ENCODE results near the gene NCAM2.

NCAM2 gene

DNA sequence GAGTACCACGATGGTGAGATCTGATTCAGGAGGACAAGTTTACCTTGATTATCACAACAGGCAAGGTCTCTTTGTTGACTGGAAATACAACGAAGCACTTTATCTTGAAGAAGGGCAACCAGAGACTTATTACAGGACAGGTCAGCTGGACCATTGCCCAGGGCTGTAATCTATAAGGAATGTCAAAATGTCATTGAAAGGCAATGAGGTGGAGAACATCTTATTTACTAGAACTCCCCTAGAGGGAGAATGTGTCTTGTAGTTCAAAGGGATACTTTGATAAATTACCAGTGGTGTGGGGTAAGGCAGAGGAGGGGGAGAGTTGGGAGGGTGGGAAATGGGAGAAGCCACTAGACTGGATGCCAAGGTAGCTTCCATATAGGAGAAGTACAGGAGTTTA is 212.3 kb downstream of the NCAM2 start:
- H3K4me1 ChIP-seq (ENCODE audit: control insufficient read depth, insufficient read depth, low read length): no peaks in the 10 kb centered on the region
- H3K4me3 ChIP-seq (ENCODE audit: low read depth, low read length): no peak overlapping the region
- no peak overlapping the region for H3K9ac ChIP-seq (ENCODE audit: low read depth, low read length)
- no peaks in the 10 kb centered on the region for H3K36me3 ChIP-seq (ENCODE audit: control insufficient read depth, insufficient read depth, low read length)
- no peaks in the 10 kb centered on the region for H3K9me3 ChIP-seq (ENCODE audit: control insufficient read depth, insufficient read depth, low read length)
- H3K27ac ChIP-seq (ENCODE audit: low read depth, low read length): no peak overlapping the region
- H3K27me3 ChIP-seq (ENCODE audit: control insufficient read depth, insufficient read depth, low read length): no peaks in the 10 kb centered on the region

DNA sequence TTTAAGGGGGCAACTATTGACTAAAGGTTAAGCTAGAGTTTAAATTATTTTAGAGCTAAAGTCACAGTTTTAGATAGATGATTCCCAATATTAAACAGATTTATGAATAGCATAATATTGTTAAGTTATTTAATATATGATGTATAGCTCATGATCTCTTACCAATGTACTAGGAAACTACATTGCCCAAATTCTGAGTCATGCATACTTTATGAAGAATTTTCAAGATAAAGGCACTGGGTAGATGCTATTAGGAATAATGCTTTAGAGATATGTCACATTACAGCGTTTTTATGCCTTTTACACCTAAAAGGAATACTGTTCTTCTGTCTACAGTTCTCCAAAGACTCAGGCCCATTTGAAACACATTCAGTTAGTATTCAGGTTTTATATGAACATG is 215.1 kb downstream of the NCAM2 start:
- Histone ChIP-seq H3K9ac (ENCODE audit: low read depth, low read length) (no peak overlapping the region), H3K36me3 (ENCODE audit: control insufficient read depth, insufficient read depth, low read length) (no peaks in the 10 kb centered on the region), H3K9me3 (ENCODE audit: control insufficient read depth, insufficient read depth, low read length) (no peaks in the 10 kb centered on the region), H3K27ac (ENCODE audit: low read depth, low read length) (no peak overlapping the region), H3K27me3 (ENCODE audit: control insufficient read depth, insufficient read depth, low read length) (no peaks in the 10 kb centered on the region), H3K4me1 (ENCODE audit: control insufficient read depth, insufficient read depth, low read length) (no peaks in the 10 kb centered on the region), H3K4me3 (ENCODE audit: low read depth, low read length) (no peak overlapping the region)

DNA sequence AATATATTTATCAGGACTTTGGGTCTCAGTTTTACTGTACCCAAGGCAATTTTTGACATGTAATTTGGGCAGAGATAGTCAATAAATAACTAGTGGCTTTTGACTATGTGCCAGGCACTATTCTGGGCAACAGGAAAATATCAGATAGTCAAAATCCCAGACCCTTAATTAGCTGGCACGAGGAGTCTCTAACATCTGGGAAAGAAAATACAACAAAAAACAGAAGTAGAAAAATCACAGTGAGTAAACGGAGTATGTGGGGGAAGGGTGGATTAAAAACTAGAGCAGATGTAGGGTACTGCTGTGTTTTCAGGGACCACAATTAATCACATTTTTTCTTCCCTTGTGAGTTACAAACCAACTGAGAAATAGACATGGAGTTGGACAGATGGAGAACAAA is 217.8 kb downstream of the NCAM2 start:
- H3K27me3 ChIP-seq (ENCODE audit: control insufficient read depth, insufficient read depth, low read length): no peaks in the 10 kb centered on the region
- H3K36me3 ChIP-seq (ENCODE audit: control insufficient read depth, insufficient read depth, low read length): no peaks in the 10 kb centered on the region
- H3K27ac ChIP-seq (ENCODE audit: low read depth, low read length): no peak overlapping the region
- no peak overlapping the region for H3K9ac ChIP-seq (ENCODE audit: low read depth, low read length)
- H3K4me1 ChIP-seq (ENCODE audit: control insufficient read depth, insufficient read depth, low read length): no peaks in the 10 kb centered on the region
- no peak overlapping the region for H3K4me3 ChIP-seq (ENCODE audit: low read depth, low read length)
- H3K9me3 ChIP-seq (ENCODE audit: control insufficient read depth, insufficient read depth, low read length): no peaks in the 10 kb centered on the region

DNA sequence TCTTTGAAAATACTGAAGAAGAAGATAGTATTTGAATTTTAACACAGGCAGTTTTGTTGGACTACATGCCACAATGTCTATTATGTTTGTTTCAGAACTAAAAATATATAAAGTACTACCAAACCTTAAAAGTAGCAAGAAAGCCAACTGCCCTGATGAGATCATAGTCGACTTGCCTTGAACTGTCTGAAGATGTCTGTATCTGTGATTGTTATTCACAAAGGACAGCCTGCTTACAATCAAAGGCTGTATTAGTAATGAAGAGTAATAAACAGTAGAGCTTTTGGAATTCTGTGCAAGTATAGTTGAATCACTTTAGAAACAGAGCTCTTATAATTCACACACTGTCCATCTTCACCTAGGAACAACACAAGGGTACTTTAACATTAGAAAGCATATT is 228.3 kb downstream of the NCAM2 start:
- Histone ChIP-seq H3K9ac (ENCODE audit: low read depth, low read length) (no peak overlapping the region), H3K4me3 (ENCODE audit: low read depth, low read length) (no peak overlapping the region), H3K9me3 (ENCODE audit: control insufficient read depth, insufficient read depth, low read length) (no peaks in the 10 kb centered on the region), H3K4me1 (ENCODE audit: control insufficient read depth, insufficient read depth, low read length) (no peaks in the 10 kb centered on the region), H3K27me3 (ENCODE audit: control insufficient read depth, insufficient read depth, low read length) (no peaks in the 10 kb centered on the region), H3K27ac (ENCODE audit: low read depth, low read length) (no peak overlapping the region), H3K36me3 (ENCODE audit: control insufficient read depth, insufficient read depth, low read length) (no peaks in the 10 kb centered on the region)

DNA sequence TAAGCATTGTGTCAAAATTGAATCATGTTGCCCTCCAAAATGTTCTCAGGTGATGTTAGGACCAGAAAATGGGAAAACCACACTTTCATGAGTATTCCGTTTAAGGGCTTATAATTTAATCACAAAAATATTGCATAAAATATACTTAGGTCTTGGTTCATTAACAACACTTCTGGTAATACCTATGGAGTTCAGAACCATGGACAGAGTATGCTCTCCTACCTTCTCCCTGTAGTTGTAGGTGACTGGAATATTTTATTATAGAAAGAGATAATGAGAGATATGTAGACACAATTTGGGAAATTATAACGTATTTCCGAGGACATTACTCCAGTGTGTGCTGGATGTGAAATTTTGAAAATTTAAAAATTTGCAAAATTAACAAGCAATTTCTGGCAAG is 232.5 kb downstream of the NCAM2 start:
- no peak overlapping the region for H3K27ac ChIP-seq (ENCODE audit: low read depth, low read length)
- H3K9me3 ChIP-seq (ENCODE audit: control insufficient read depth, insufficient read depth, low read length): no peaks in the 10 kb centered on the region
- H3K4me3 ChIP-seq (ENCODE audit: low read depth, low read length): no peak overlapping the region
- H3K36me3 ChIP-seq (ENCODE audit: control insufficient read depth, insufficient read depth, low read length): no peaks in the 10 kb centered on the region
- H3K4me1 ChIP-seq (ENCODE audit: control insufficient read depth, insufficient read depth, low read length): no peaks in the 10 kb centered on the region
- H3K27me3 ChIP-seq (ENCODE audit: control insufficient read depth, insufficient read depth, low read length): no peaks in the 10 kb centered on the region
- H3K9ac ChIP-seq (ENCODE audit: low read depth, low read length): no peak overlapping the region

DNA sequence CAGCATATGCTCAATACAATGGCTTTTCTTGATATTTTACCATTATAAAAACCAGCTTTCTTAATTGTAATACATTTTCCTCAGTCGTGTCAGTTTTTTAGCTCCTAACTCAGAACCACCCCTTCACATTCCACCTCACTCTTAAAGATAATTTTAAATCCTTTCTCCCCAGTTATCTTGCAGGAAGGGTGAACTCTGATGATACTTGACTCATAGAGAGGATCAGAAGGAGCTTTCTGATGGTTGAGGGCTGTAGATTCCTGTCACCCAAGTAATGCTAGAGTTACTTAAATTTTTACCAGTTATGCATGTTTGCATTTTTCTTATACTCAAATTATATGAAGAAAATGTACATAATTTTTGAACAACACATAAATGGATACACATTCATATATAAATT is 233.7 kb downstream of the NCAM2 start:
- Histone ChIP-seq H3K9ac (ENCODE audit: low read depth, low read length) (no peak overlapping the region), H3K36me3 (ENCODE audit: control insufficient read depth, insufficient read depth, low read length) (no peaks in the 10 kb centered on the region), H3K4me3 (ENCODE audit: low read depth, low read length) (no peak overlapping the region), H3K27me3 (ENCODE audit: control insufficient read depth, insufficient read depth, low read length) (no peaks in the 10 kb centered on the region), H3K27ac (ENCODE audit: low read depth, low read length) (no peak overlapping the region), H3K9me3 (ENCODE audit: control insufficient read depth, insufficient read depth, low read length) (no peaks in the 10 kb centered on the region), H3K4me1 (ENCODE audit: control insufficient read depth, insufficient read depth, low read length) (no peaks in the 10 kb centered on the region)

DNA sequence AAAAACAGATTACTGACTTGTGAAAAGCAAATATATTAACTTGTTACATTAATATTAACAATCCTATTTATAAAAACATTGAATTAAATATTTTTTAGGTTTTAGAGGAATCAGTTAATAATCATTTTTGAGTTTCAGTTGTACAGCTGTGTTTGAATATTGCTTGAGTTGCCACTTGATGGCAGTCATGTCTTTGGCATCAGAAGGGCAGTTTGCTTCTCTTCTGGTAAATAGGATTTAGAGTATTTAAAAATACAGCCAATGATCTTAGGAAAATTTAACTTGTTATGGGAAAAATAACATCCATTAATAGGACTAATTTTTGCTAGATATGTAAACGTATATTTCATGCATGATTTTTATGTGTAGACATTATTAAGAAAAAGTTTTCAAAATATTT is 234.1 kb downstream of the NCAM2 start:
- Histone ChIP-seq H3K27me3 (ENCODE audit: control insufficient read depth, insufficient read depth, low read length) (no peaks in the 10 kb centered on the region), H3K36me3 (ENCODE audit: control insufficient read depth, insufficient read depth, low read length) (no peaks in the 10 kb centered on the region), H3K9ac (ENCODE audit: low read depth, low read length) (no peak overlapping the region), H3K4me3 (ENCODE audit: low read depth, low read length) (no peak overlapping the region), H3K27ac (ENCODE audit: low read depth, low read length) (no peak overlapping the region), H3K4me1 (ENCODE audit: control insufficient read depth, insufficient read depth, low read length) (no peaks in the 10 kb centered on the region), H3K9me3 (ENCODE audit: control insufficient read depth, insufficient read depth, low read length) (no peaks in the 10 kb centered on the region)

DNA sequence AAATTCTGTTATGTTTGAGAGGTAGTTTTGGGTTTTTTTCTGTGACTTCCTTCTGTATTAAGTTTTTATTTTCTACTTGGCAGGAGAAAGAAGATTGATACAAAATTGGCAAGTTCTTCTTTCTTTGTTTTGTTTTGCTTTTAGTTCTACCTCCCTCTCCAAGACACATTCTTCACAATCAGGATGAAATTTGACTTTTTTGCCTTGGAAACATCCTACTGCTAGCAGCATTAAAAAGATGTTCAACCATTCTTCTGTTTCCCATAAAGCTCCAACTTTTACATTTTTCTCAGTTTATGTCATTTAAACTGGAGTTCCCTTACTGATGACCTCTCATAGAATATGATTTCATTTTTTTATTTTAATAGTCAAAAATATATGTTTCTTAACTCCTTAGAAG is 234.8 kb downstream of the NCAM2 start:
- H3K4me3 ChIP-seq (ENCODE audit: low read depth, low read length): no peak overlapping the region
- no peak overlapping the region for H3K27ac ChIP-seq (ENCODE audit: low read depth, low read length)
- H3K9me3 ChIP-seq (ENCODE audit: control insufficient read depth, insufficient read depth, low read length): no peaks in the 10 kb centered on the region
- no peak overlapping the region for H3K9ac ChIP-seq (ENCODE audit: low read depth, low read length)
- H3K4me1 ChIP-seq (ENCODE audit: control insufficient read depth, insufficient read depth, low read length): no peaks in the 10 kb centered on the region
- H3K27me3 ChIP-seq (ENCODE audit: control insufficient read depth, insufficient read depth, low read length): no peaks in the 10 kb centered on the region
- H3K36me3 ChIP-seq (ENCODE audit: control insufficient read depth, insufficient read depth, low read length): no peaks in the 10 kb centered on the region

DNA sequence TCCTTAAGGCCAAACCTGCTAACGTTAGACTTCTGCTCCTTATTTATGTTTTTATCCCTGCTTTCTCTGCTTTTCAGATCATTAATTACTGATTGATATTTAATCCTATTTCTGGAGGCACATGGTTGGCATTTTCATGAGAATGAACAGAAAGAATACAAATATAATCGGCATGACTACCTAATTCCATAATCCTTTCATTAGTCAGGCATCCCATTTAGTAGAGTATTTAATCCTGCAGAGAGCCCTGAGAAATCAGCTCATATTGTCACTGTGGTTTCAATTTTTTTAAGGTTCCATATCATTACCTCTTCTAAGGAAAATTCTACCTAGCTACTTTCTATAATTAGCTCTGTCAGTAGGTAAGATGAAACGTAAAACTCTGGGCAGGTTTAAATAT is 238.8 kb downstream of the NCAM2 start:
- H3K9me3 ChIP-seq (ENCODE audit: control insufficient read depth, insufficient read depth, low read length): no peaks in the 10 kb centered on the region
- H3K36me3 ChIP-seq (ENCODE audit: control insufficient read depth, insufficient read depth, low read length): no peaks in the 10 kb centered on the region
- H3K27me3 ChIP-seq (ENCODE audit: control insufficient read depth, insufficient read depth, low read length): no peaks in the 10 kb centered on the region
- H3K27ac ChIP-seq (ENCODE audit: low read depth, low read length): no peak overlapping the region
- H3K9ac ChIP-seq (ENCODE audit: low read depth, low read length): no peak overlapping the region
- H3K4me3 ChIP-seq (ENCODE audit: low read depth, low read length): no peak overlapping the region
- H3K4me1 ChIP-seq (ENCODE audit: control insufficient read depth, insufficient read depth, low read length): no peaks in the 10 kb centered on the region

DNA sequence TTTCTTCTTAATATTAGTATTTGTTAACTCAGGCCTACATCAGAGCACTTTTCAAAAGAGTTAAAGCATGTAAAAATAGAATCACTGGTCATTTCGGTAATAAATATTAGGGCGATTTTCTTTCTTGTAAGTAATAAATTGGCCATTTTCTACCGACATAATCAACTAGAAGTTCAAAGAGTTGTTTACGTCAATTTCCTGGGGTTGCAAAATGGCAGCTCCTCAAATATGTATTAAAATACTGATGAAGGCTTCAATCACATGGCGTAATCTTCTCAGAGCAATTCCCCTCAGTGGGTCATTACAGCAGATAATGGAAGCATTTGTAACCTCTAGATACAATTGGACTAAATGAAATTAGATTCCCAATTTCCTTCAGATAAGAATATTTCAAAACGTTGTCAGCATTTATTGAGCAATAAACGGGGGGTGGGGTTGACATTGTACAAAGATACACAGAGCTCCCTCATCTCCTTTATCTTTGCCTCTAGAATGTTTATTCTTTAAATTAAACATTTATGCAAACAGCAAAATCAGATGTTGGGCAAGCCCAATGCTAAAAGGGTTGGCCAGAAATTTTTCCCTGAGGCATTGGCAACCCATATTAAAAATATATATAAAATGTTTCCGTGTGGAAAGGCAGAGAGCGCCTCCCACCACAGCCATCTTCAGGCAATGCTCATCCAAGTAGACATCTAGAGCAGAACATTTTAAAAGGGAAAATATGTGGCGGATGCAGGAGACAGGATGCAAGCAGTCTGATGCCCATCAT is 240.6 kb downstream of the NCAM2 start:
- no peaks in the 10 kb centered on the region for H3K4me1 ChIP-seq (ENCODE audit: control insufficient read depth, insufficient read depth, low read length)
- no peaks in the 10 kb centered on the region for H3K9me3 ChIP-seq (ENCODE audit: control insufficient read depth, insufficient read depth, low read length)
- no peak overlapping the region for H3K9ac ChIP-seq (ENCODE audit: low read depth, low read length)
- H3K4me3 ChIP-seq (ENCODE audit: low read depth, low read length): no peak overlapping the region
- no peaks in the 10 kb centered on the region for H3K27me3 ChIP-seq (ENCODE audit: control insufficient read depth, insufficient read depth, low read length)
- no peaks in the 10 kb centered on the region for H3K36me3 ChIP-seq (ENCODE audit: control insufficient read depth, insufficient read depth, low read length)
- H3K27ac ChIP-seq (ENCODE audit: low read depth, low read length): no peak overlapping the region

DNA sequence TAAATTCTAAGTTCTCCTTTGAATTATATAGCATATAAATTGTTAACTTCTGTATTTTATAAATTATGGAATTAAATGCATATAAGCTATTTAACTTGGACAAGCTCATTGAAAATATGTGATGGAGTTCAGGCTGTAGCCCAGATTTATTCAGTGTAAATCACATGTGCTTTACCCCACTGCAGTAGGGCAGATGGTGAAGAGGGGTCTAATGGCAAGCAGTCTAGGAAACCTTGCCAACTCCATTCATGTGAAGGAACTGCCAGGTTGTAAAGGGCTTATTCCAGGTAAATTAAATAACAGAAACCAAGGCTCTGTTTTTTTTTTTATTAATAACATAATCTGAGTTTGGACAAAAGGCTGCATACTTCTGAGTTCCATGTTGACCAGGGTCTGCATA is 243.2 kb downstream of the NCAM2 start:
- Histone ChIP-seq H3K4me3 (ENCODE audit: low read depth, low read length) (no peak overlapping the region), H3K9me3 (ENCODE audit: control insufficient read depth, insufficient read depth, low read length) (no peaks in the 10 kb centered on the region), H3K36me3 (ENCODE audit: control insufficient read depth, insufficient read depth, low read length) (no peaks in the 10 kb centered on the region)

More for the DNA sequence above, 243.2 kb downstream of the NCAM2 start:
- Histone ChIP-seq H3K4me1 (ENCODE audit: control insufficient read depth, insufficient read depth, low read length) (no peaks in the 10 kb centered on the region), H3K27me3 (ENCODE audit: control insufficient read depth, insufficient read depth, low read length) (no peaks in the 10 kb centered on the region), H3K27ac (ENCODE audit: low read depth, low read length) (no peak overlapping the region), H3K9ac (ENCODE audit: low read depth, low read length) (no peak overlapping the region)
